Hepatocyte (in vitro differentiated cells): Measurements from ENCODE around the gene GNB1L. TPM values are rescaled to one million over a fixed set of nuclear protein-coding genes. Genes with fewer than 3 reads are reported as not detected.

ENCODE experiments used
- DNase-seq: peaks from one replicate; pipeline ENCODE4 v3.0.0-alpha.2; 2016; ENCODE audit warnings: low spot score
- H2AFZ ChIP-seq: fragments of 200-600 bp; sonication (generic); 2 replicates; pipeline ENCODE4 v1.6.0; 2016; ENCODE audit warnings: antibody characterized with exemption, mild to moderate bottlenecking
- H3K27ac ChIP-seq: fragments of 200-600 bp; sonication (generic); 2 replicates; pipeline ENCODE4 v1.5.1; 2016; ENCODE audit warnings: mild to moderate bottlenecking
- H3K27me3 ChIP-seq: fragments of 200-600 bp; sonication (generic); 2 replicates; pipeline ENCODE4 v1.6.1; 2016
- H3K36me3 ChIP-seq: fragments of 200-600 bp; sonication (generic); replicated peaks from 2 replicates; pipeline ENCODE4 v1.5.1; 2016; ENCODE audit warnings: low read depth; ENCODE audit not compliant: insufficient read depth
- H3K4me1 ChIP-seq: fragments of 200-600 bp; sonication (generic); 2 replicates; pipeline ENCODE4 v1.5.1; 2016; ENCODE audit warnings: mild to moderate bottlenecking, moderate library complexity; ENCODE audit not compliant: insufficient read depth
- H3K4me2 ChIP-seq: fragments of 200-600 bp; sonication (generic); 2 replicates; pipeline ENCODE4 v1.6.0; 2016
- H3K4me3 ChIP-seq: fragments of 200-600 bp; sonication (generic); 2 replicates; pipeline ENCODE4 v1.5.1; 2016; ENCODE audit warnings: mild to moderate bottlenecking
- H3K79me2 ChIP-seq: fragments of 200-600 bp; sonication (generic); 2 replicates; pipeline ENCODE4 v1.6.0; 2017; ENCODE audit warnings: mild to moderate bottlenecking
- H3K9me2 ChIP-seq: fragments of 200-600 bp; sonication (generic); replicated peaks from 2 replicates; pipeline ENCODE4 v1.6.0; 2017; ENCODE audit warnings: mild to moderate bottlenecking; ENCODE audit not compliant: insufficient read depth
- H3K9me3 ChIP-seq: fragments of 200-600 bp; sonication (generic); 2 replicates; pipeline ENCODE4 v1.5.1; 2016; ENCODE audit warnings: low read depth, mild to moderate bottlenecking
- H4K20me1 ChIP-seq: fragments of 200-600 bp; sonication (generic); 2 replicates; pipeline ENCODE4 v1.6.0; 2016; ENCODE audit warnings: mild to moderate bottlenecking; ENCODE audit not compliant: insufficient read depth, poor library complexity, severe bottlenecking
- CTCF ChIP-seq: fragments of 200-600 bp; sonication (generic); IDR thresholded peaks from 2 replicates; pipeline ENCODE4 v1.5.1; 2016; ENCODE audit warnings: antibody characterized with exemption, mild to moderate bottlenecking; ENCODE audit not compliant: poor library complexity
- EZH2 ChIP-seq: fragments of 200-600 bp; sonication (generic); IDR thresholded peaks from 2 replicates; pipeline ENCODE4 v1.6.1; 2016; ENCODE audit warnings: antibody characterized with exemption, mild to moderate bottlenecking, borderline replicate concordance
- EZH2phosphoT487 ChIP-seq: fragments of 200-600 bp; sonication (generic); IDR thresholded peaks from one replicate; pipeline ENCODE4 v1.6.1; 2018; ENCODE audit warnings: antibody characterized with exemption, mild to moderate bottlenecking, low read depth, moderate library complexity; ENCODE audit not compliant: unreplicated experiment, severe bottlenecking
- WGBS: methylation state at CpG from one replicate; pipeline ENCODE4 v1.1.6; 2016; ENCODE audit warnings: low lambda C conversion rate; ENCODE audit errors: missing lambda C conversion rate; 5-methylcytosine and 5-hydroxymethylcytosine counted together
- polyA plus RNA-seq: library from polyadenylated mRNA; unstranded; fragments of >200 nt; fragmentation: Nextera tagmentation; extraction: Ambion mirVana; gene quantifications from 2 replicates; pipeline ENCODE4 v1.2.1, GENCODE V29; 2016
- total RNA-seq: library from RNA; depleted of rRNA; stranded (reverse); fragments of >200 nt; gene quantifications from 2 replicates; pipeline ENCODE4 v1.2.3, GENCODE V29; 2014

GNB1L gene
- total and polyA plus RNA-seq, 2 experiments from 2014 or later = 4.1 to 8.5 TPM

GRCh38 chr22:19785461-19786263 is 69.0 kb downstream of the GNB1L start:
- DNase-seq = no peak
- no peaks in the 10 kb centered on the region for H3K9me3 ChIP-seq

GRCh38 chr22:19784384-19785175 is 70.1 kb downstream of the GNB1L start:
- H3K9me3 ChIP-seq = no peaks in the 10 kb centered on the region
- H3K4me1 ChIP-seq = no peaks in the 10 kb centered on the region
- no peak for DNase-seq
- H3K79me2 ChIP-seq = no peaks in the 10 kb centered on the region
- H2AFZ ChIP-seq = no peak overlapping the region
- H3K4me2 ChIP-seq = no peak overlapping the region
- H3K36me3 ChIP-seq = no peaks in the 10 kb centered on the region
- H3K9me2 ChIP-seq = no peaks in the 10 kb centered on the region
- TF ChIP-seq EZH2phosphoT487 = no peak
- TF ChIP-seq EZH2 = no peak
- TF ChIP-seq CTCF = no peak
- 96% methylated on average over 31 of the region's 33 CpGs for WGBS
- H3K27ac ChIP-seq = no peak overlapping the region
- H3K27me3 ChIP-seq = peaks cover 1% of the 10 kb centered on the region
- H3K4me3 ChIP-seq = no peak overlapping the region
- no peaks in the 10 kb centered on the region for H4K20me1 ChIP-seq

More at GRCh38 chr22:19785461-19786263, 69.0 kb downstream of the GNB1L start:
- no peak overlapping the region for H2AFZ ChIP-seq
- no peaks in the 10 kb centered on the region for H3K79me2 ChIP-seq
- no peaks in the 10 kb centered on the region for H3K27me3 ChIP-seq
- no peaks in the 10 kb centered on the region for H3K36me3 ChIP-seq
- H3K9me2 ChIP-seq = no peaks in the 10 kb centered on the region
- no peak overlapping the region for H3K27ac ChIP-seq
- 89% methylated on average over 22 of the region's 22 CpGs for WGBS
- H3K4me1 ChIP-seq = no peaks in the 10 kb centered on the region
- no peak overlapping the region for H3K4me2 ChIP-seq
- TF ChIP-seq EZH2 = no peak
- TF ChIP-seq CTCF = no peak
- TF ChIP-seq EZH2phosphoT487 = no peak
- no peaks in the 10 kb centered on the region for H4K20me1 ChIP-seq
- H3K4me3 ChIP-seq = no peak overlapping the region

GRCh38 chr22:19783586-19784383 is 70.9 kb downstream of the GNB1L start:
- H3K27me3 ChIP-seq = peaks cover 9% of the 10 kb centered on the region

More at GRCh38 chr22:19783586-19784383, 70.9 kb downstream of the GNB1L start:
- H2AFZ ChIP-seq = no peak overlapping the region
- H3K79me2 ChIP-seq = no peaks in the 10 kb centered on the region
- H3K27ac ChIP-seq = no peak overlapping the region
- no peaks in the 10 kb centered on the region for H4K20me1 ChIP-seq
- no peaks in the 10 kb centered on the region for H3K36me3 ChIP-seq
- H3K4me2 ChIP-seq = no peak overlapping the region
- H3K4me3 ChIP-seq = no peak overlapping the region
- TF ChIP-seq EZH2phosphoT487 (no peak), EZH2 (no peak), CTCF (no peak)
- no peaks in the 10 kb centered on the region for H3K9me2 ChIP-seq
- H3K9me3 ChIP-seq = no peaks in the 10 kb centered on the region
- DNase-seq = no peak
- WGBS = 90% methylated on average over 24 of the region's 24 CpGs
- H3K4me1 ChIP-seq = no peaks in the 10 kb centered on the region
